Measurements from ENCODE around the gene LY6G6C.

DNA sequence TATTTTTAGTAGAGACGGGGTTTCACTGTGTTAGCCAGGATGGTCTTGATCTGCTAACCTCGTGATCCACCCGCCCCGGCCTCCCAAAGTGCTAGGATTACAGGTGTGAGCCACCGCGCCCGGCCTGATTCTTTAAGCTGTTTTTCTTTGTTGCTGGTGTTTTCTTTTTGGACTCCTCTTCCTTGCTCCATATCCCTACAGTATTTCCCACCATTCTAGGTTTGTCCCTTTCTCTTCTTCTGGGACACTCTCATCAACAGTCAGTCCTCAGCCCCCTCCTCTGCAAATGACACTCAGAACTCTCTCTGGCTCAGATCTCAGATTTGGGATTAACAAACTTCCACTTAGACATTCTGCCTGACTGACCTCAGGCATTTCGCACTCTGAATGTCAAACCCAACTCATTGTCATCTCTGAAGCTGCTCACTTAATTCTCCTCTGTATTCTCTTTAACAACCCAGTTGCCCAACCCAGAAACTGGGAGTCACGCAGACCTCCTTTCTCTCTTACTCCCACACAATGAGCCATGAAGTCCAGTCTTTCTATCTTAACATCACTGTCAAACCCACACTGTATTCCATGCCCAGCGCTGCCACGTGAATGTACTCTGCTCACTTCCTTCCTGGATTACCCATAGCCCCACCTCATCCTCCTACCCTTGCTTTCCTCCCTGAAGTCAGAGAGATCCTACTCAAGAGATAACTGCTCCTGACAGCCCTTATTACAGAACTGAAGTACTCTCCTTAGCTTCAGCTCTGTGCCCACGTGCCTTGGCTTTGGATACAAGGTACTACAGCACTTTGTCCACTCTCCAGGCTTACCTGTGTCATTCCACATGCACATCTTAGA lies 4.2 kb upstream of the LY6G6C start:
- TF ChIP-seq EZH2 (IDR thresholded peaks at IDR 0.05; ENCODE audit: borderline replicate concordance, low read length): no peak
- TF ChIP-seq, protein P1, sequence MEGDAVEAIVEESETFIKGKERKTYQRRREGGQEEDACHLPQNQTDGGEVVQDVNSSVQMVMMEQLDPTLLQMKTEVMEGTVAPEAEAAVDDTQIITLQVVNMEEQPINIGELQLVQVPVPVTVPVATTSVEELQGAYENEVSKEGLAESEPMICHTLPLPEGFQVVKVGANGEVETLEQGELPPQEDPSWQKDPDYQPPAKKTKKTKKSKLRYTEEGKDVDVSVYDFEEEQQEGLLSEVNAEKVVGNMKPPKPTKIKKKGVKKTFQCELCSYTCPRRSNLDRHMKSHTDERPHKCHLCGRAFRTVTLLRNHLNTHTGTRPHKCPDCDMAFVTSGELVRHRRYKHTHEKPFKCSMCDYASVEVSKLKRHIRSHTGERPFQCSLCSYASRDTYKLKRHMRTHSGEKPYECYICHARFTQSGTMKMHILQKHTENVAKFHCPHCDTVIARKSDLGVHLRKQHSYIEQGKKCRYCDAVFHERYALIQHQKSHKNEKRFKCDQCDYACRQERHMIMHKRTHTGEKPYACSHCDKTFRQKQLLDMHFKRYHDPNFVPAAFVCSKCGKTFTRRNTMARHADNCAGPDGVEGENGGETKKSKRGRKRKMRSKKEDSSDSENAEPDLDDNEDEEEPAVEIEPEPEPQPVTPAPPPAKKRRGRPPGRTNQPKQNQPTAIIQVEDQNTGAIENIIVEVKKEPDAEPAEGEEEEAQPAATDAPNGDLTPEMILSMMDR (conservative IDR thresholded peaks at IDR 0.05 in 1 of 2, IDR thresholded peaks at IDR 0.05 in 1 of 2; ENCODE audit: extremely low read depth in 1 of 2, insufficient read depth in 1 of 2, low read depth in 1 of 2, low read length in 2 of 2): no peak
